SU-DHL-6 (cell line): Measurements from ENCODE around the gene UBASH3B.

Experiments used
- EZH2phosphoT487 ChIP-seq: fragments of 200-600 bp; sonication (generic), shearing (Covaris generic); conservative IDR thresholded peaks from 2 replicates; pipeline ENCODE4 v1.6.1; 2018; ENCODE audit warnings: mild to moderate bottlenecking, antibody characterized with exemption, low read length, moderate library complexity, mixed read lengths
- TF ChIP-seq, protein P1 (sequence below): fragments of 200-600 bp; sonication (generic); IDR thresholded peaks from one replicate; pipeline ENCODE4 v1.5.1; 2017; ENCODE audit warnings: antibody characterized with exemption, mild to moderate bottlenecking, low read length, moderate library complexity; ENCODE audit not compliant: insufficient read depth, poor library complexity, severe bottlenecking

GRCh38 chr11:122757201-122757600 is 101.7 kb downstream of the UBASH3B start:
- TF ChIP-seq, protein P1, sequence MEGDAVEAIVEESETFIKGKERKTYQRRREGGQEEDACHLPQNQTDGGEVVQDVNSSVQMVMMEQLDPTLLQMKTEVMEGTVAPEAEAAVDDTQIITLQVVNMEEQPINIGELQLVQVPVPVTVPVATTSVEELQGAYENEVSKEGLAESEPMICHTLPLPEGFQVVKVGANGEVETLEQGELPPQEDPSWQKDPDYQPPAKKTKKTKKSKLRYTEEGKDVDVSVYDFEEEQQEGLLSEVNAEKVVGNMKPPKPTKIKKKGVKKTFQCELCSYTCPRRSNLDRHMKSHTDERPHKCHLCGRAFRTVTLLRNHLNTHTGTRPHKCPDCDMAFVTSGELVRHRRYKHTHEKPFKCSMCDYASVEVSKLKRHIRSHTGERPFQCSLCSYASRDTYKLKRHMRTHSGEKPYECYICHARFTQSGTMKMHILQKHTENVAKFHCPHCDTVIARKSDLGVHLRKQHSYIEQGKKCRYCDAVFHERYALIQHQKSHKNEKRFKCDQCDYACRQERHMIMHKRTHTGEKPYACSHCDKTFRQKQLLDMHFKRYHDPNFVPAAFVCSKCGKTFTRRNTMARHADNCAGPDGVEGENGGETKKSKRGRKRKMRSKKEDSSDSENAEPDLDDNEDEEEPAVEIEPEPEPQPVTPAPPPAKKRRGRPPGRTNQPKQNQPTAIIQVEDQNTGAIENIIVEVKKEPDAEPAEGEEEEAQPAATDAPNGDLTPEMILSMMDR, result no peak
- no peak for TF ChIP-seq EZH2phosphoT487
